Stimulated activated CD8-positive, alpha-beta memory T cell treated with anti-CD3 and anti-CD28 coated beads, Interleukin-15, amount 100 ng/mL, for 4 hours (primary cell): ENCODE results near the gene DDT.
"Not testable (repeated sequence)": the region's sequence is repeated elsewhere in the genome, so short reads cannot be mapped to it uniquely, and the experiment has no call there.

Experiments
- DNase-seq, 2 donors: peaks; one replicate each; pipeline ENCODE4 v3.0.0-alpha.2; 2020; ENCODE audit warnings: low read depth in 2 of 2

DDT gene

GRCh38 chr22:23952794-23953405 lies 21.3 kb downstream of the DDT start:
- DNase-seq, result not testable (repeated sequence)

GRCh38 chr22:23951383-23951782 lies 22.9 kb downstream of the DDT start:
- not testable (repeated sequence) for DNase-seq

- not testable (repeated sequence) for DNase-seq
Observed at GRCh38 chr22:23949764-23950163, 24.5 kb downstream of the DDT start.

DNA sequence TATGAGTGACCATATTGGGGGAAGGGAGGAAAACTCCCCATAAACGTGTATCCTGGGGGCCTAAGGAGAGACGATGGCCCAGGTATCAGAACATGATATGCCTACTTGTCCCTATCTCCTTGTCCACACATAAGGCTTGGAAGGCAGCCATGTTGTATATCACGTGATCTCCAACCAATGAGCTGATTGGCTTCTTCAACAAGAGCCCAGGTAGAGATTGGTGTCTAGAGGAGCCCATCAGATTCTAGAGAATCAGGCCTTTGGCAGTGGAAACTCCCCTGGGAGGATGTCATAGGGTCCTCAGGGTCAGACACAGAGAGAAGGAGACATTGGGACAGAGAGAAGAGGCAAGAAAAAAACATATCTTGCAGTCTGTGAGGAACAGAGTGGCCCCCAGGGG lies 26.9 kb downstream of the DDT start:
- DNase-seq, result not testable (repeated sequence)

DNA sequence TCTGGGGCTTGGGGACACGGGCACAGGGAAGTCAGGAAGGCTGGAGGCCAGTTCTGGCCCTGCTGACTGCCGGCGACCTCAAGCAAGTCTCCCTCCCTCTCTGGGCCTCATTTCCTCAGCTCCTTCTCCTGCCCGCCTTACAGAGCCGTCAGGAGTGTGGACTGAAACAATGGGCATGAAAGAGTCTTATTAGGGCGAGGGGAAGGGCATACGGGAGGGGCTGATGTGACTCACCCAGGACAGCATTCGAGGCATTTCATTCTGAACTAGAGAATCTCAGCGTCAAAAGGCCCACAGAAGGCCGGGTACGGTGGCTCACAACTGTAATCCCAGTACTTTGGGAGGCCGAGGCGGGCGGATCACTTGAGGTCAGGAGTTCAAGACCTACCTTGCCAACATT lies 34.1 kb downstream of the DDT start:
- not testable (repeated sequence) for DNase-seq

DNA sequence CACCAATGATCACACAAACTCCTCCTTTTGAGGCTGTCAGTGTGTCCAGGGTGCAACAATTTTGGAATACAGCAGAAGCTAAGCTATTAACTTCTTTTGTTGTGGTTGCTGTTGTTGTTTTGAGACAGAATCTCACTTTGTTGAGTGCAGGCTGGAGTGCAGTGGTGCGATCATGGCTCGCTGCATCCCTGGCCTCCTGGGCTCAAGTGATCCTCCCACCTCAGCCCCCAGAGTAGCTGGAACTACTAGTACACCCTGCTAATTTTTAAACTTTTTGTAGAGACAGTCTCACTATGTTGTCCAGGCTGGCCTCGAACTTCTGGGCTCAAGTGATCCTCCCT lies 35.3 kb downstream of the DDT start:
- no peak for DNase-seq

GRCh38 chr22:23938328-23939016 lies 35.8 kb downstream of the DDT start:
- DNase-seq, result no peak

DNA sequence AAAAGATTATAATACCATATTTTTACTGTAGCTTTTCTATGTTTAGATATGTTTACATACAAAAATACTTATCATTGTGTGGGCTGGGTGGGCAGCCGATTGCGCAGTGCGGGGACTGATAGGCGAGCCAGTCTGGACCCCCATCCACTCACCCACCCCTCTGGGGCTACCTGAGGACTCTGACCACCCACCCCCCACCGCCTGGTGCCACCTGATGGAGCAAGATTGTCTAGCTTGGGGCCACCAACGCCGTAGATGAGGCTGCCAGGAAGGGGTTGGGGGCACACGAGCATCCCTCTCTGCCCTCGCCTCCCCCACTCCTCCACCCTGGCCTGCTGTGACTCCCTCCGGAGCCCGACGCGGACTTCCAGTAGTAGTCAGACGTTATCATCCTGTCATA lies 47.7 kb downstream of the DDT start:
- DNase-seq, result no peak

- DNase-seq, result no peak
Observed at GRCh38 chr22:23925020-23925606, 49.1 kb downstream of the DDT start.

DNA sequence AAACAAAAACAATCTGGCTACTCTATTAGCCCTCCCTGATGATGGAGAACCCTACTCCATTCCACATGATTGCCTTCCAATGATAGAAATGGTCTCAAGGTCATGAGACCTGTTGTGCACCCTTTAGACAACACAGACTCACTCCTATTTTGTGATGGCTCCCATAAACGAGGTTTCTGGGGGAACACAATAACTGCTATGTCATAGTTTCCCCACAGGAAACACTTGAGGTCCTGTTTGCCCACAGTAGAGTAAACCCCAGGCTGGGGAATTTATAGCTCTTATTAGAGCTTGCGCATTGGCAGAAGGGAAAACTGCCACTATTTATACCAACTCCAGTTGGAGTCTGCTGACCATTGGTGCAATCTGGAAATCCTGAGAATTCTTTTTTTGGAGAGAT lies 51.3 kb downstream of the DDT start:
- no peak for DNase-seq

GRCh38 chr22:23921586-23922201 lies 52.5 kb downstream of the DDT start:
- DNase-seq, result not testable (repeated sequence)
